Left renal cortex interstitium (tissue), 4 donors: ENCODE measurements around the gene PLA2G4B. TPM values are rescaled to one million over a fixed set of nuclear protein-coding genes. Genes with fewer than 3 reads are reported as not detected.

Source experiments
- DNase-seq, 4 donors: peaks; one replicate each; pipeline ENCODE4 v3.0.0-alpha.2; 2013; ENCODE audit warnings: low read depth in 4 of 4, low spot score in 2 of 4, missing footprints in 1 of 4
- polyA plus RNA-seq, 4 donors: library from polyadenylated mRNA; unstranded; fragments of 120-200 nt; gene quantifications; one replicate each; pipeline ENCODE4 v1.2.1, GENCODE V29; 2013; ENCODE audit not compliant: insufficient read length in 4 of 4

The PLA2G4B gene
- polyA plus RNA-seq, 4 donors: 5.4 to 21.3 (median 12.9) TPM

DNA sequence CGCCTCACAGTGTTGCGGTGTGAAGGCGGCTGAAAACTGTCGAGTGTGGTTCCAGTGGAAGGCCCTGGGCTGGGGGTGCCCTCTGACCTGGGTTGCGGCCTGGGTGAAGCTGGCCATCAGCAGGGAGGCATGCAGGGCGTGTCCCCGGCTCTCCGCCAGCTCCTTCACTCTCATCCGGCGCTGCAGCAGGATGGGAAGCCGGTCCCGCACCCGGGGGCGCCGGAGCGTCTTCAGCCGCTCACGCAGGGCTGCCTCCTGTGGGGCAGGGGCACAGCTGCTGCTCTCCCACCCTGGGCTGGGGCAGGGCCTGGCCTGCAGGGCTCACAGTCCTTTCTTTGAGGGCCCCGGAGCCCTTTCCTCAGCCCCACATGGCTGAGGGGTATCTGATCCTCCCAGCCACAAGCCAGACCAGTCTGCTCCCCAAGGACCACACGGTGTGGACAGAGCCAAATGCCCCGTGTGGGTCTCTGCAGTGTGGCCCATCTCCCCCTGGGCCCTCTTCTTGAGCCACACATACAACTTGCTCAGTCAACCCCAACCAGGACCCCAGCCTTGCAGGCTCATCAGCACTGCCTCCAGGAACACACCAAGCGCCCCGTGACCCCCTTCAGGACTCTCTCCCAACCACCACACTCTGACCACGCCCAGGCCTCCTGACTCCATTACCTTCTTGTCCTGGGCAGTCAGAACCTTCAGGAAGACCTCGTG lies 28.4 kb downstream of the PLA2G4B start:
- no peak for DNase-seq

GRCh38 chr15:41868321-41868720 lies 29.7 kb downstream of the PLA2G4B start:
- no peak for DNase-seq

DNA sequence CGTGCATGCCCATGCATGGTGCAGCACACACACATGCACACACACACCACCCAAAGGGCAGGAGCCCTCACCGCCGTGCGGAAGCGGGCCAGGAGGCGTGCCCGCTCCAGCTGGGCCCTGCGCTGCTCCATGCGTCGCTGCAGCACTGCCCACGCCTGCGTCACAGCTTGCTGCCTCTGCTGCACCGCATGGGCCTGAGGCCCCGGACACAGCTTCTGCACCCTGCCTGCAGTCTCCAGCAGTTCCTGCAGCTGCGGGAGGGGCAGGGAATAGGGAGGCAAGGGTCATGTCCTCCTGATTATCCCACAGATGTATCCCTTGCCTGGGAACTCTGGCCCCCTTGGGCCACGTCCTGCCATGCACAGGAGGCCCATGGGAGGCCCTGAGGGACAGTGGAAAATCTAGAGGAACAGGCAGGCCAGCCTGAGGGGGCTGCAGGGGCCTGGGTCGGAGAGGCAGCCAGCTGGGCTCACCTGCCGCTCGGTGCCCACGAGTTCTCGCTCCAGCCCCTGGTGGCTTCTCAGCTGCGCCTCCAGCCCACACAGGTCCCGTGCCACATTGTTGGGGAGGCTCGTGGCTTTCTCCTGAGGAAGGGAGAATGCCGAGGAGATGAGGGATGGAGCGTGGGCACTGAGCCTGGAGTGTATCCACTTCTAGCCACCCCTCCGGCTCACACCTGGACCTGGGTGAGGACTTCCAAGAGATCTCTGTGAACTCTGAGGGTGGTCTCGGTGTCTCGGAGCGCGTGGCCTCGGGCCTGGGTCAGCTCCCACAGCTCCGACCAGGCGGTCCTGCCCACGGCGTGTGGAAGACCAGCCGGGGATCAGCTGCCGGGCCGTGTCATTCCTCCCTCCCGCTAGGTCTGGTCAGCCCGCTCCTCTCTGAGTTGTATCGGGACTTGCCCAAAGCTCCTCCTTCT lies 31.4 kb downstream of the PLA2G4B start:
- DNase-seq: no peak

- no peak for DNase-seq
Measured at GRCh38 chr15:41870689-41871081, 32.0 kb downstream of the PLA2G4B start.

DNA sequence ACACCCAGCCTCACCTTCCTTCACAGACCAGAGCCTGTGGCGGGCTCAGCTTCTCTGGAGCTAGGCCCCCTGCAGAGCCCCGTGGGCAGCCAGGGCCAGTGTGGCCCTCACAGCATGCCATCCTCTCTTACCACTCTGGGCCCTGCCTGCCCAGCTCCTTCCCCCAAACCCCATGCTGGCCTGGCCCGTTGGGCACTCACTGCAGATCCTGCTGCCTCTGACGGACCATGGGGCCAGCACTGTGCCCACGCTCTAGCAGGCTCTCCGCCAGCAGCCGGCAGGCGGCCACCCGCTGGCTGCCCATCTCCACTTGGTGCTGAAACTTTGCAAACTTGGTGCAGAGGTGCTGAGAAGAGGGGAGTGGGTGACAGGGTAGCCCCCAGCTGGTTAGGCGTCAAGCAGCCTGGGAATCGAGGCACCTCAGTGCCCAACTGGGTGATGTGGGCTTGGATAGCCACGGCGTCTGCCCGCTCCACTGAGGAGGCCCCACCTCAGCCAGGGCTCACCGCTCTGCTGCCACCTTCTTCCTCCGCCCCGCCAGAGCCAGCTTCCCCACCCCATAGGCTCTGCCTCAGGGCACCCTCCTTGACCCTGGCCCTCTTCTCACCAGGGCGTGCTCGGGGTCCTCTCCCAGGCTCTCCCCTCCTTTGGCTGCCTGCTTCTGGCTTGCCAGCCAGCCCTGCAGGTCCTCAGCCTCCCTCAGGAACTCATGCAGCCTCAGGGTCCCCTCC lies 32.7 kb downstream of the PLA2G4B start:
- DNase-seq: no peak

- DNase-seq: no peak
Measured at GRCh38 chr15:41872166-41872747, 33.6 kb downstream of the PLA2G4B start.

GRCh38 chr15:41873711-41874110 lies 35.1 kb downstream of the PLA2G4B start:
- no peak for DNase-seq

DNA sequence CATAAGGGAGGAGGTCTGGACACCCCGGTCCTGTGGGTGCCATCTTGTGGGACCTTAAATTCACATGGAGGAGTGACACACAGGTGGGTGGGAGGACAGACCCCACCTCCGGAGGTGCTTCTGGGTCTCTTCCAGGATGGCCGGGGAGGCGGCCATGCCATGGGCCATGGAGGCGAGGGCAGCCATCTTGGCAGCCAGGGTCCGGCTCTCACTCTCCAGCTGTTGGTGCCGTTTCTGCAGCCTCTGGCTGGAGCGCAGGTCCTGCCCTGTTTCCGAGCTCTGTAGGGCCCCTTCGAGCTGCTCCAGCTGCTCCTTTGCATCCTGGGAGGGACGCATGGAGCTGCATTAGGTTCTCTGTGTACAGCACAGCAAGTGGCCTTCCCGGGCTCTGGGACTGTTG lies 36.1 kb downstream of the PLA2G4B start:
- no peak for DNase-seq

GRCh38 chr15:41876007-41876406 lies 37.4 kb downstream of the PLA2G4B start:
- DNase-seq: no peak

DNA sequence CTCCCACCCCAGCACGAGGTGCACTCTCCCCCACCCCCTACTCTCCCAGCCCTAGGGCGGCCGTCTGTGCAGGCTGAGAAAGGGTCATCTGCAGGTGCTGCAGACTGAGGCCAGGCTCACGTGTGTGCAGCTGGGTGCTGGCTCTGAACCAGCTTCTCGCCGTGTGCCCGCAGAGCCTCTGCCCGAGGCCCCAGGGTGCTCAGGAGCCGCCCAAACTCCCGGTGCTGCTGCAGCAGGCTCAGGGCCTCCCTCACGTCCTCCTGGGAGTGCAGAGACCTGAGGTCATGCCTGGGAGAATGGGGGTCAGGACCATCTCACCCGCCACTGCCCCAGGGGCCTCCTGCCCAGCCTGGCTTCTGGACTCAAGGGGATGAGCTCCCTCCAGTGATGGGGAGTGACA lies 38.0 kb downstream of the PLA2G4B start:
- no peak for DNase-seq

DNA sequence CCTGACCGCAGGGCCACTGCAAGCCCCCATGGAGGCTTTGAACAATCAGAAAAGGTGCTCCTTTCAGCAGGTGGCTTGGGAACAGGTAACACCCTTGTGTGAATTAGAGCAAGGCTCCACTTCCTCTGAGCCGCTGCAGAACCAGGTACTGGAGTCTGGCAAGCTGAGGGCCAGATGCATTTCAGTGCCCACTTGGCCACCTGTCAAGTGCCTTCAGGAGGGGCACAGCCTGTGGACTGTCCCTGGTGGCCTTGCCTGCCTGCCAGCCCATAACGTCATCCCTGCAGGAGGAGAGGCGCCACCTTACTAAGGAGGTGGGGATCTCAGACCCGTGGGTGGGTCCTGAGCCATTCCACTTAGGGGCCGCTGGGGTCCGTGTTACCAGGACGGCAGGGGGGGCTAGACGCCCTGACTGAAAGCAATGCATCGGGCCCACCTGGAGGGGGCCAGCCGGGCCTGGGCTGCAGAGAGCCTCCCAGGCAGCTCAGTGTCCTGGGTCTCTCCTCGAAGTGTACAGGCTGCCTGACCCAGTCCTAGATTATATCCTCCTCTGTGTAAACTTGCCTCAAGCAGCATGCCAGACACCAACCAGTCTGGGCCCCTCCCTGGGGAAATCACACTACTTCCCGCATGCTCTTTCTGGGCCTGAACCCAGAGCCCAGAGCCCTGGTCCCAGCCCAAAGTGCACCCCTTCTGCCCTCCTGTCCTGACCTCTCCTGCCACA lies 39.1 kb downstream of the PLA2G4B start:
- no peak for DNase-seq

- no peak for DNase-seq
Measured at GRCh38 chr15:41878355-41878699, 39.7 kb downstream of the PLA2G4B start.

GRCh38 chr15:41879321-41879845 lies 40.7 kb downstream of the PLA2G4B start:
- no peak for DNase-seq

DNA sequence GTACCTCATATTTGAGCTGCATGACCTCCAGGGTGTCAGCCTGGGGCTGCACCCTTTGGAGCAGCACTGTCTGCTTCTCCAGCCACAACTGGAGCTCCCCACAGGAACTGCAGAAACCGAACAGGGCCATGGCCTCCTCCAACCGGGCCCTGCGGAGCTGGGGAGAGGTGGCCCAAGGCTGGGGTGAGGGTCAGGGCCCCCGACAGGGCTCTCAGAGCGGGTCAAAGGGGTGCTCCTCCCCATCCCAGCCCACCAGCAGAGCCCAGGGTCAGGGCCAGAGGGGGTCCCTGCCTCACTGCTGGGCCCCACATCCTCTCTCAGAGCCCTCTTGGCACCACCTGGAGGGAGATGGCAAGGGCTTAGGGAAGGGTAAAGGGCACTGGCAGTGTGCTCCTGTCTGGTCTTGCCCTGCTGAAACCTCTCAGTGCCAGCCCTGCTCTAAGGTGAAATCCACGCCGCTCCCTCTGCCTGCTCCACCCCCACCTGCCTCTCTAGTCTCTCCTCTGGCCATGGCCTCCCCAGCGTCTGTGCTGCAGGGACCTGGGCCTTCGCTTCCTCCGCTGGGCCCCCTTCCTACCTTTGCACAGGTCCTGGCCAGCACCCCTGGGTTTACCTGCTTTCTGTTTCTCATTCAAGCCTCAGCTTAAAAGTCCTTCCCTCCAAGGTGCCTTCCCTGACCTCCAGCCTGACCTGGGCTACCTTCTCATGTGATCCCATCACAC lies 41.7 kb downstream of the PLA2G4B start:
- DNase-seq: no peak

DNA sequence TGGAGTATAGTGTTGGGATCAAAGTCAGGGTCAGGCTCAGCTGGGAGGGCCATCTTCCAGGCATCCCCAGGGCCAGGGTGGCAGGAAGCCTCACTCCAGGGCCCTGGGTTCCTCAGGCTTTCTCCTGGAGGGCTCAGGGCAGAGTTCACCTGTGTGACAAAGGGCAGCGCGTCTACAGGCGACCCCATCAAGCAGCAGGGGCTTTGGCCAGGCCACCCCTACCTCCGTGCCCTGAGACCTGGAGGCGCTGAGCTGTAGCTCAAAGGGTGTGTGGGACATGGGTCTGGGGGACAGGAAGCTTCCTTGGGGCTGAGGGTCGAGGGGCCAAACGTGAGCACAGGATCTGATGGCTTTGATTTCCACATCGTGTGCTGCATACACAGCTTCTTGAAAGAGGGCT lies 42.4 kb downstream of the PLA2G4B start:
- no peak for DNase-seq

GRCh38 chr15:41881550-41881919 lies 42.9 kb downstream of the PLA2G4B start:
- no peak for DNase-seq

DNA sequence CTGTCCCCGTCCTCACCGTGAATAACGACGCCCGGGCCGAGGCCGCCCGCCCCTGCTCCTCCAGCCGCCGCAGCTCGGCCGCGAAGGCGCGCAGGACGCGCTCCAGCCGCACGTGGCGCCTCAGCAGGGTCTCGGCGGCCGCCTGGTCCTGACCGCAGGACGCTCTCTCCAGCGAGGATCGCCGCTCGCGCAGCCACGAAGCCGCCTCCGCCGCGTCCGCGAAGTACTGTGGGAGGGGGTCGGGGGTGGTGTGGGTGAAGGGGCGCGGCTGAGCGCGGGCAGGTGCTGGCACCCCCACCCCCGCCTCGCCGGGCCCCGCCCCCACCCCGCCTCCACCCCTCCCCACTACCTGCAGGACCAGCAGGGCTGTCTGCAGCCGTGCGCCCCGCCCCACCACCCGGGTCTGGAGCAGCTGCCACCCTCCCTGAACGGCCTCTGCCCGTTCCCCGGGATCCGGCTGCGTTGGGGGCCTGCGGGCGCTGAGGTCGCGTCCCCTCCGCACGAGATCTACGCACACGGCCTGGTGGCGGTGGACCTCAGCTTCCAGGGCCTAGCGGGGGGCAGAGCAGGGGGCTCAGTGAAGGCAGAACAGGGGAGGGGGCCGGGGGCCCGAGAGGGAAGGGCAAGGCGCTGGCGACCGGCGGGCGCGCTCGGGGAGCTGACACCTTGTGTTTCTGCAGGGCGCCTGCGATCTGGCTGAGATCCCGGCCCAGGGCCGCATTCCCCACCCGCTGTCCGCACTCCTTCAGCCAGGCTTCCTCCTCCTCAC lies 43.5 kb downstream of the PLA2G4B start:
- DNase-seq: no peak

DNA sequence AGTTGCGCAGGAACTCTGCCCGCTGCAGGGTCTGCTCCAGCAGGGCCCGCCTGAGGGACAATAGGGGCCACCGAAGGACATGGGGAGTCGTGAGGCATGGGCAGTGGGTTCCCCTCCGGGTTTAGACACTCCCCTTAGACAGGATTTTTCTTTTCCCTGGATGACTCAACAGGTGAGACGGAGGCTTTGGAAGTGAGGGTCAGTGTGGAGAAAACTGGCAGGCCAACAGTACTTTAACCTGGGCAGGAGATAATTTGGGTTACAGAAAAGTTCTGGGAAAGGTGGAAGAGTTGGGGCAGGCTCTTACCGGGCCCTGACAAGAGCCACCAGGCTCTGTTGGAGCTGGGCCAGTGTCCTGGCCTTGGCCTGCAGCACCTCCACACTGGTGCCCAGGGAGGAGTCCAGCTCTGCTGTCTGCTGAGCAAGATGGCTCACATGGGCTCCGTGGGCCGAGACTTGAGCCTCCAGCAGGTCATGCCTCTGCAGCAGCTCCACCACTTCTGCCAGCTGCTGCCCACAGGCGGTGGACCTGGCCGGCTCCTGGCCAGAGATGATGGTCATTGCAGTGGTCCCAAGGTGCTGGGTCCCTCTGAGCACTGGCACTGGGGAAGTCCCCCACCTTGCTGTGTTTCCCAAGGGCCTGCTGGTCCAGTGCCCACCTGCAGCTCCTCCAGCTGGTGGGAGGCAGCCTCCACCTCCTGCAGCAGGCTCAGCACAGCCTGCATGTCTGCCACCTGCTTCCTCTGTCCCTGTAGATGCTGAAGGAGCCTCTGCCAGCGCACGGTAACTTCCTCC lies 44.2 kb downstream of the PLA2G4B start:
- DNase-seq: no peak
